ENCODE results near the gene ADM5. TPM values are rescaled to one million over a fixed set of nuclear protein-coding genes. Genes with fewer than 3 reads are reported as not detected.

The ADM5 gene
- total RNA-seq, 1 experiment from 2014 or later: 13.5 TPM

- Histone ChIP-seq H3T11ph (ENCODE audit: low read length) (peak within 1 kb of the TSS; percentile 85), H2BK5ac (ENCODE audit: insufficient read length, low read length) (peak within 1 kb of the TSS; percentile 83), H3K14ac (ENCODE audit: insufficient read depth, low read length) (peak within 1 kb of the TSS; percentile 81), H2AFZ (ENCODE audit: low read length) (no peak within 1 kb of the TSS), H3K4me1 (ENCODE audit: insufficient read depth, low read length) (no peaks in the 10 kb centered on the region; the same call in 1 of the 2 replicates), H3K4me2 (ENCODE audit: insufficient read depth, insufficient read length, low read length) (peak within 1 kb of the TSS; percentile 91), H3K27ac (ENCODE audit: insufficient read length, low read depth, low read length) (peak within 1 kb of the TSS; percentile 89), H4K5ac (ENCODE audit: insufficient read length, low read depth, low read length) (no peak within 1 kb of the TSS), H4K91ac (ENCODE audit: insufficient read length, low read depth, low read length) (no peak within 1 kb of the TSS), H2BK15ac (ENCODE audit: low read depth, low read length) (no peak within 1 kb of the TSS), H3K9ac (ENCODE audit: extremely low read depth, insufficient read length, low read length) (peak within 1 kb of the TSS; percentile 74), H3K27me3 (ENCODE audit: insufficient read depth, low read length) (no peaks in the 10 kb centered on the region), H3K18ac (ENCODE audit: insufficient read length, low read depth, low read length) (peak within 1 kb of the TSS; percentile 87), H3K23ac (ENCODE audit: insufficient read length, low read depth, low read length) (no peak within 1 kb of the TSS), H2AK5ac (ENCODE audit: insufficient read length, low read length) (no peak within 1 kb of the TSS), H2BK12ac (ENCODE audit: insufficient read length, low read depth, low read length) (peak within 1 kb of the TSS; percentile 29), H2BK120ac (ENCODE audit: low read depth, low read length, poor library complexity, severe bottlenecking) (peak within 1 kb of the TSS; percentile 62), H3K56ac (ENCODE audit: insufficient read length, low read depth, low read length) (no peak within 1 kb of the TSS), H3K79me2 (ENCODE audit: insufficient read depth, low read length) (peaks cover 9% of the 10 kb centered on the region), H3K23me2 (ENCODE audit: insufficient read length, low read depth, low read length, poor library complexity, severe bottlenecking) (peaks cover 18% of the 10 kb centered on the region), H4K8ac (replicated peaks; ENCODE audit: insufficient read length, low read depth, low read length) (no peak within 1 kb of the TSS), H2BK20ac (ENCODE audit: low read depth, low read length, poor library complexity, severe bottlenecking) (no peak within 1 kb of the TSS), H4K20me1 (ENCODE audit: control insufficient read depth, insufficient read depth, insufficient read length) (no peaks in the 10 kb centered on the region), H3K9me3 (ENCODE audit: control insufficient read depth, low read depth, low read length) (no peaks in the 10 kb centered on the region), H3K4ac (ENCODE audit: low read depth, low read length) (peak within 1 kb of the TSS; percentile 63; the same call in 1 of the 2 replicates), H3K79me1 (ENCODE audit: insufficient read depth, low read depth, low read length, poor library complexity, severe bottlenecking) (peaks cover 10% of the 10 kb centered on the region)
- H3K27me3 Mint-ChIP-seq (ENCODE audit: low read depth): peaks cover 21% of the 10 kb centered on the region
- WGBS (ENCODE audit: extremely low coverage, insufficient read length, low lambda C conversion rate): no CpG with 5 or more reads among the region's 51 CpGs
- H3K27ac Mint-ChIP-seq: peak within 1 kb of the TSS; percentile 99 to 100 (median 100)
- peak within 1 kb of the TSS; percentile 94 to 99 for H3K4me3 Mint-ChIP-seq
- peaks cover 5 to 17% (median 7%) of the 10 kb centered on the region in 3 experiments; a peak in 6 of 7 replicates for H3K36me3 Mint-ChIP-seq (ENCODE audit: insufficient read depth in 1 of 3, low read depth in 3 of 3)
- TF ChIP-seq CTCF (conservative IDR thresholded peaks at IDR 0.05): no peak
- H3K4me1 Mint-ChIP-seq: peaks cover 60 to 77% of the 10 kb centered on the region in 2 experiments
- no peaks in the 10 kb centered on the region; a peak in 1 of 5 replicates for H3K9me3 Mint-ChIP-seq
- DNase-seq: peak; percentile 99
Measured at GRCh38 chr19:49640113-49640898, 49.1 kb upstream of the ADM5 start, which contains the start of gene RRAS. RRAS (minus strand) TSS chr19:49640143; CDS start chr19:49640098, 45 bp downstream.

Data from H9 (cell line).